ENCODE measurements around the gene MEX3A. TPM values are rescaled to one million over a fixed set of nuclear protein-coding genes. Genes with fewer than 3 reads are reported as not detected.

MEX3A gene
- total and polyA plus RNA-seq, 2 of the 8 experiments (the other 6 are each of a cell fraction or from before 2014, with no cell fraction given), result 34.1 to 52.4 TPM

- no peak for TF ChIP-seq NANOG (IDR thresholded peaks at IDR 0.05; ENCODE audit: insufficient read depth, low read depth, low read length, poor library complexity, severe bottlenecking)
- no peak for TF ChIP-seq BACH1 (IDR thresholded peaks at IDR 0.05; ENCODE audit: low read length)
- no peak for TF ChIP-seq EZH2 (IDR thresholded peaks at IDR 0.05; ENCODE audit: low read depth, low read length, severe bottlenecking)
- no peak for TF ChIP-seq GTF2F1 (IDR thresholded peaks at IDR 0.05; ENCODE audit: borderline replicate concordance, low read depth, low read length)
- no peak for TF ChIP-seq USF2 (IDR thresholded peaks at IDR 0.05; ENCODE audit: low read length)
Observed at GRCh38 chr1:156104065-156104810, 22.0 kb upstream of the MEX3A start (continued).

All from H1 (cell line).